Testis (tissue), 2 donors: ENCODE results near the gene SMIM7.

Experiments
- CTCF ChIP-seq, 3 experiments: fragments of 450-650 bp in 2 of 3; fragments of 200-600 bp in 1 of 3; sonication (generic) in 1 of 3; IDR thresholded peaks; one replicate each; pipeline ENCODE4 v1.5.1; 2016 to 2019; ENCODE audit warnings: antibody characterized with exemption in 3 of 3, mild to moderate bottlenecking in 2 of 3, moderate library complexity in 1 of 3
- POLR2A ChIP-seq: fragments of 450-650 bp; IDR thresholded peaks from one replicate; pipeline ENCODE4 v1.6.1; 2017; ENCODE audit warnings: antibody characterized with exemption, mild to moderate bottlenecking, moderate library complexity

GRCh38 chr19:16620584-16620983 is 39.4 kb downstream of the SMIM7 start:
- TF ChIP-seq CTCF (IDR thresholded peaks at IDR 0.05): no peak
- no peak for TF ChIP-seq POLR2A
